ENCODE results near the gene C15orf40. TPM values are rescaled to one million over a fixed set of nuclear protein-coding genes. Genes with fewer than 3 reads are reported as not detected.

Gene C15orf40
- total and polyA plus RNA-seq, 9 of the 15 experiments (the other 6 are each of a cell fraction or from before 2014, with no cell fraction given): 15.9 to 52.0 (median 27.0) TPM

GRCh38 chr15:82985688-82986441, 25.6 kb downstream of the C15orf40 start, which contains the start of gene RAMAC (continued):
- TF ChIP-seq, protein P1, sequence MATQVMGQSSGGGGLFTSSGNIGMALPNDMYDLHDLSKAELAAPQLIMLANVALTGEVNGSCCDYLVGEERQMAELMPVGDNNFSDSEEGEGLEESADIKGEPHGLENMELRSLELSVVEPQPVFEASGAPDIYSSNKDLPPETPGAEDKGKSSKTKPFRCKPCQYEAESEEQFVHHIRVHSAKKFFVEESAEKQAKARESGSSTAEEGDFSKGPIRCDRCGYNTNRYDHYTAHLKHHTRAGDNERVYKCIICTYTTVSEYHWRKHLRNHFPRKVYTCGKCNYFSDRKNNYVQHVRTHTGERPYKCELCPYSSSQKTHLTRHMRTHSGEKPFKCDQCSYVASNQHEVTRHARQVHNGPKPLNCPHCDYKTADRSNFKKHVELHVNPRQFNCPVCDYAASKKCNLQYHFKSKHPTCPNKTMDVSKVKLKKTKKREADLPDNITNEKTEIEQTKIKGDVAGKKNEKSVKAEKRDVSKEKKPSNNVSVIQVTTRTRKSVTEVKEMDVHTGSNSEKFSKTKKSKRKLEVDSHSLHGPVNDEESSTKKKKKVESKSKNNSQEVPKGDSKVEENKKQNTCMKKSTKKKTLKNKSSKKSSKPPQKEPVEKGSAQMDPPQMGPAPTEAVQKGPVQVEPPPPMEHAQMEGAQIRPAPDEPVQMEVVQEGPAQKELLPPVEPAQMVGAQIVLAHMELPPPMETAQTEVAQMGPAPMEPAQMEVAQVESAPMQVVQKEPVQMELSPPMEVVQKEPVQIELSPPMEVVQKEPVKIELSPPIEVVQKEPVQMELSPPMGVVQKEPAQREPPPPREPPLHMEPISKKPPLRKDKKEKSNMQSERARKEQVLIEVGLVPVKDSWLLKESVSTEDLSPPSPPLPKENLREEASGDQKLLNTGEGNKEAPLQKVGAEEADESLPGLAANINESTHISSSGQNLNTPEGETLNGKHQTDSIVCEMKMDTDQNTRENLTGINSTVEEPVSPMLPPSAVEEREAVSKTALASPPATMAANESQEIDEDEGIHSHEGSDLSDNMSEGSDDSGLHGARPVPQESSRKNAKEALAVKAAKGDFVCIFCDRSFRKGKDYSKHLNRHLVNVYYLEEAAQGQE (IDR thresholded peaks at IDR 0.05; ENCODE audit: borderline replicate concordance): 0 out of 2 replicates have a peak, but pooled peaks have one; percentile 17
- TF ChIP-seq, protein P1 (CRISPR knock-in tag; IDR thresholded peaks at IDR 0.05; ENCODE audit: low read depth): 0 out of 2 replicates have a peak, but pooled peaks have one; percentile 18
- TF ChIP-seq SIN3B (IDR thresholded peaks at IDR 0.05; ENCODE audit: low read depth) (peak; percentile 65; the same call in 1 of the 2 replicates), E2F5 (CRISPR knock-in tag; IDR thresholded peaks at IDR 0.05) (peak; percentile 92), GABPA (tag; conservative IDR thresholded peaks at IDR 0.05; ENCODE audit: low read depth) (peak; percentile 95), LCOR (CRISPR knock-in tag; IDR thresholded peaks at IDR 0.05) (peak; percentile 65; the same call in 1 of the 2 replicates), MYC (IDR thresholded peaks at IDR 0.05; ENCODE audit: low read depth, low read length) (peak; percentile 49; the same call in 1 of the 2 replicates), MYC (CRISPR knock-in tag; IDR thresholded peaks at IDR 0.05; ENCODE audit: borderline replicate concordance, low read depth) (peak; percentile 23; the same call in 1 of the 2 replicates), SP1 (CRISPR knock-in tag; IDR thresholded peaks at IDR 0.05) (no peak), PURB (CRISPR knock-in tag; IDR thresholded peaks at IDR 0.05; ENCODE audit: low read depth) (no peak), HEY1 (CRISPR knock-in tag; IDR thresholded peaks at IDR 0.05; ENCODE audit: borderline replicate concordance) (no peak)
- TF ChIP-seq, protein P2, sequence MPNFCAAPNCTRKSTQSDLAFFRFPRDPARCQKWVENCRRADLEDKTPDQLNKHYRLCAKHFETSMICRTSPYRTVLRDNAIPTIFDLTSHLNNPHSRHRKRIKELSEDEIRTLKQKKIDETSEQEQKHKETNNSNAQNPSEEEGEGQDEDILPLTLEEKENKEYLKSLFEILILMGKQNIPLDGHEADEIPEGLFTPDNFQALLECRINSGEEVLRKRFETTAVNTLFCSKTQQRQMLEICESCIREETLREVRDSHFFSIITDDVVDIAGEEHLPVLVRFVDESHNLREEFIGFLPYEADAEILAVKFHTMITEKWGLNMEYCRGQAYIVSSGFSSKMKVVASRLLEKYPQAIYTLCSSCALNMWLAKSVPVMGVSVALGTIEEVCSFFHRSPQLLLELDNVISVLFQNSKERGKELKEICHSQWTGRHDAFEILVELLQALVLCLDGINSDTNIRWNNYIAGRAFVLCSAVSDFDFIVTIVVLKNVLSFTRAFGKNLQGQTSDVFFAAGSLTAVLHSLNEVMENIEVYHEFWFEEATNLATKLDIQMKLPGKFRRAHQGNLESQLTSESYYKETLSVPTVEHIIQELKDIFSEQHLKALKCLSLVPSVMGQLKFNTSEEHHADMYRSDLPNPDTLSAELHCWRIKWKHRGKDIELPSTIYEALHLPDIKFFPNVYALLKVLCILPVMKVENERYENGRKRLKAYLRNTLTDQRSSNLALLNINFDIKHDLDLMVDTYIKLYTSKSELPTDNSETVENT (CRISPR knock-in tag; IDR thresholded peaks at IDR 0.05): peak; percentile 6; the same call in 1 of the 2 replicates
- TF ChIP-seq, protein P3, sequence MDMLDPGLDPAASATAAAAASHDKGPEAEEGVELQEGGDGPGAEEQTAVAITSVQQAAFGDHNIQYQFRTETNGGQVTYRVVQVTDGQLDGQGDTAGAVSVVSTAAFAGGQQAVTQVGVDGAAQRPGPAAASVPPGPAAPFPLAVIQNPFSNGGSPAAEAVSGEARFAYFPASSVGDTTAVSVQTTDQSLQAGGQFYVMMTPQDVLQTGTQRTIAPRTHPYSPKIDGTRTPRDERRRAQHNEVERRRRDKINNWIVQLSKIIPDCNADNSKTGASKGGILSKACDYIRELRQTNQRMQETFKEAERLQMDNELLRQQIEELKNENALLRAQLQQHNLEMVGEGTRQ (CRISPR knock-in tag; IDR thresholded peaks at IDR 0.05): peak; percentile 56

All from K562 (cell line).